RCC 7860 (cell line): ENCODE measurements around the gene ARHGEF19.
"Not testable (repeated sequence)": the region's sequence is repeated elsewhere in the genome, so short reads cannot be mapped to it uniquely, and the experiment has no call there.

Source experiments
- DNase-seq: peaks from one replicate; pipeline ENCODE4 v3.0.0-alpha.2; 2015; ENCODE audit warnings: low spot score
- FAIRE-seq: peaks from 2 replicates; lab custom pipeline; 2012; peaks lifted over from hg19 to GRCh38; lab: Jason Lieb, UNC

ARHGEF19 gene

GRCh38 chr1:16212251-16212961 lies at the start of gene ARHGEF19:
Gene ARHGEF19, minus strand, starts transcription at chr1:16212652. Its CDS starts 3,598 bp downstream, at chr1:16209054.
- DNase-seq = no peak
- FAIRE-seq = no peak

GRCh38 chr1:16262067-16262466 lies 49.6 kb upstream of the ARHGEF19 start:
- FAIRE-seq = no peak
- DNase-seq = no peak

GRCh38 chr1:16260814-16261213 lies 48.4 kb upstream of the ARHGEF19 start:
- DNase-seq (peak; percentile 39), FAIRE-seq (no peak)

DNA sequence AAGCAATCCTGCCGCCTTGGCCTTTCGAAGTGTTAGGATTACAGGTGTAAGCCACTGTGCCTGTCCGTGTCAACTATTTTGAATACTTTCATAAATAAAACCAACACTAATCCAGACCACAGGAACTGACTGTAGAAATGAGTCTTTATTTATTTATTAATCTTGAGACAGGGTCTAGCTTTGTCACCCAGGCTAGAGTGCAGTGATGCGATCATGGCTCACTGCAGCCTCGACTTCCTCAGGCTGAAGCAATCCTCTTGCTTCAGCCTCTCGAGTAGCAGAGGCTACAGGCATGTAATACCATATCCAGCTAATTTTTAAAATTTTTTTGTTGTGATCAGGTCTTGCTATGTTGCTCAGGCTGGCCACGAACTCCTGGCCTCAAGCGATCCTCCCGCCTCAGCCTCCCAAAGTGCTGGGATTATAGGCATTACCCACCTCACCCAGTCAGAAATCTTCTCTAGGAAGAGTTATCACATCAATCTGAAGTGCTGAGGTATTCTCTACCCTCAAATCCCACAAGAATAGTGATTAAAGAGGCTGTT lies 46.2 kb upstream of the ARHGEF19 start:
- DNase-seq (peak; percentile 21), FAIRE-seq (no peak)

- FAIRE-seq = no peak
- no peak for DNase-seq
Observed at GRCh38 chr1:16257968-16258367, 45.5 kb upstream of the ARHGEF19 start.

GRCh38 chr1:16257556-16257955 lies 45.1 kb upstream of the ARHGEF19 start:
- FAIRE-seq, DNase-seq: not testable (repeated sequence)

DNA sequence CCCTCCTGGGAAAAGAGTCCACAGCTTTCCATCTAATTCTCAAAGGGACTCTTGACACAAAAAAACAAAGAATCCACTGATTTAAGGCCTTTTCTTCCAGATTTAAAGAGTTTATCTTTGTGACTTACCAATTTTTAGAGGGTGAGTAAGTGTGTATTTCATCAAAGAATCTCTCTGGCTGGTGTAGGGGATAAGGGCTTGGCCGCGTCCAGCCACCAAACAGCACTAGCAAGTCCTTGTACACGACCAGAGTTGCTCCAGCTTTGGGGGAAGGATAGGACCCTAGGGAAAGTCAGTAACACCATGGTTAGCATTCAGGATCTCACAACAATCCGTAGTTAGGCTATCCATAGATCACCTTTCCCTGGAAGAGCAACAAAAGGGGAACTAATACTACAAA lies 44.0 kb upstream of the ARHGEF19 start:
- no peak for FAIRE-seq
- no peak for DNase-seq

- peak; percentile 66 for DNase-seq
- FAIRE-seq = peak; percentile 59
Observed at GRCh38 chr1:16254263-16254928, 41.9 kb upstream of the ARHGEF19 start.

GRCh38 chr1:16253332-16253922 lies 41.0 kb upstream of the ARHGEF19 start:
- DNase-seq = no peak
- FAIRE-seq = no peak

- DNase-seq (no peak), FAIRE-seq (no peak)
Observed at GRCh38 chr1:16252912-16253311, 40.5 kb upstream of the ARHGEF19 start.

- DNase-seq (no peak), FAIRE-seq (no peak)
Observed at GRCh38 chr1:16251381-16251780, 38.9 kb upstream of the ARHGEF19 start.

DNA sequence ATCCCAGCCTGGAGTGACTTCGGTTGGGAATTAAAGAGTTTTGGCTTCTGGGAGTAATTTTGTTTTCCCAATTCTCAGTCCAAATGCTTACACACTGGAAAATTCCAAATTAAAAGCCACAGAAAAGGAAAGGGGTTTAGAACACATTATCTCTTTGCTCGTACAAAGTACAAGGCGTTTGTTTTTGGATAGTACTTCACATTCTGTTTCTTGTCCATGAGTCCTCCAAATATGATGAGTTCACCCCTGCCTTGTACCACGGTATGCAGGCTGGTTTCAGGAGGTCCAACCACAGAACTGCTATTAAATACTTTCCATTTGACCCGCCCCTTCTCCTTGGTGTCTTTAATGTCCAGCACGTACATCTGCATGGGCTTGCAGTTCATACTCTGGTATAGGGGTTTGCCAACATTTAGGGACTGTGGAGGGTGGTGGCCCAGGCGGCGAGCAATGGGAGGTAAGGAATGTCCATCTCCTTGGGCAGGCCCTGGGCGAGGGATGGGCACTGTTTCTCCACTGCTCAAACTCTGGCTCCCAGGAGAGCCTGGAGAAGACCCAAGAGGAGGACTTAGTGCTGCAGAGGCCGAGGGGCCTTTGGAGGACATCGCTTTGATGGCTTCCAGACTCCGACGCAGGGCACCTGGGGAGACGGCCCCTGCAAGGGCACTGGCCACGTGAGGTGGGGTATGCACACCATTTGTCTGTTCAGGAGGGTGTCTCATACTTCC lies 38.2 kb upstream of the ARHGEF19 start:
- DNase-seq (no peak), FAIRE-seq (no peak)

DNA sequence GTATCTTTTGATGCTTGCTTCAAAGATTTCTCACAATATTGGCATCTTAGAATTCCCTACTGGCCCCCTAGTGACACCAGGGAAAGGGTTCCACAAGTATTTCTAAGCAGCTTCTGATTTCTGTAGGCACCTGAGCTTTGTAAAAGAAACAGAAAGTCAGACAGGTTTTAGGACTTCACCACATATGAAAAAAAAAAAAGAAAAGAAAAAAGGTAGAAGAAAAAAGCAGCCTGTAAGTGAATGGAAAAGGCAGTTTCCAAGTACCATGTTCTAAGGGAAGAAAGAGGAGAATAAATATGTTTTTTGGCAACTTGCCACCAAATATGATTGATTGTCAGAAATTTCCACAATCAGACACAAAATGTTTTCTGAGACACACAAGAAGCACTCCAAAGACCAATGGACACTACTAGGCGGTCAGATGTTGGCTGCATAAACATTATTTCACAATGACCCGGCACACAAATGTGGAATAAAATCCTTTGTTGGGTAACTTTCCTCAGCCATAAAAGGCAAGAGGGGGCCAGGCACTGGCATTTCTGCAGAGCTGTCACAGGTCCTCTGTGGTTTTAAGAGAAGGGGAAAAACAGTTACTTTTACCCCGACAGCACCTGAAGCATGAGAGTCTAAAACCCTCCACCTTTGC lies 37.3 kb upstream of the ARHGEF19 start:
- DNase-seq (no peak), FAIRE-seq (no peak)

GRCh38 chr1:16248603-16249516 lies 36.4 kb upstream of the ARHGEF19 start:
- no peak for FAIRE-seq
- peak; percentile 37 for DNase-seq

GRCh38 chr1:16248007-16248436 lies 35.6 kb upstream of the ARHGEF19 start:
- no peak for FAIRE-seq
- no peak for DNase-seq

GRCh38 chr1:16247441-16247840 lies 35.0 kb upstream of the ARHGEF19 start:
- FAIRE-seq (no peak), DNase-seq (no peak)

DNA sequence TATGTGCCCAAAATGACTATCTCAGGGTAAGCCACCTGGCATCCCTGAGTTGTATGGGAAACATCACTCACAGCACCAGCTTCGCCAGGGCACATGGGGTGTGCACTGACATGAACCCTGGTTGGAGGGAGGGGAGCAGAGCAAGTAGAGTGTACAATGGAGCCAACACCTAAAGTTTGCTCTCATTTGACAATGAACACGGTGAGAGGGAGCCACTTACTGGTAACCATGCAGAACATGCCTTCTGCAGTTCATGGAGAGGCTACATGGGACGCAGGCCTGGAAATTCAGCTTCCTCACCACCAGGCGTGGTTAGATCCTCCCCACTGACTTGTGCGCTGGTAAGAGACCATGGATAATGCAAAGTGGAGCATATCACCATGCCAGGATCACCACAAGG lies 34.5 kb upstream of the ARHGEF19 start:
- no peak for DNase-seq

GRCh38 chr1:16246239-16246638 lies 33.8 kb upstream of the ARHGEF19 start:
- not testable (repeated sequence) for DNase-seq, FAIRE-seq

More for the DNA sequence above, 34.5 kb upstream of the ARHGEF19 start:
- no peak for FAIRE-seq

DNA sequence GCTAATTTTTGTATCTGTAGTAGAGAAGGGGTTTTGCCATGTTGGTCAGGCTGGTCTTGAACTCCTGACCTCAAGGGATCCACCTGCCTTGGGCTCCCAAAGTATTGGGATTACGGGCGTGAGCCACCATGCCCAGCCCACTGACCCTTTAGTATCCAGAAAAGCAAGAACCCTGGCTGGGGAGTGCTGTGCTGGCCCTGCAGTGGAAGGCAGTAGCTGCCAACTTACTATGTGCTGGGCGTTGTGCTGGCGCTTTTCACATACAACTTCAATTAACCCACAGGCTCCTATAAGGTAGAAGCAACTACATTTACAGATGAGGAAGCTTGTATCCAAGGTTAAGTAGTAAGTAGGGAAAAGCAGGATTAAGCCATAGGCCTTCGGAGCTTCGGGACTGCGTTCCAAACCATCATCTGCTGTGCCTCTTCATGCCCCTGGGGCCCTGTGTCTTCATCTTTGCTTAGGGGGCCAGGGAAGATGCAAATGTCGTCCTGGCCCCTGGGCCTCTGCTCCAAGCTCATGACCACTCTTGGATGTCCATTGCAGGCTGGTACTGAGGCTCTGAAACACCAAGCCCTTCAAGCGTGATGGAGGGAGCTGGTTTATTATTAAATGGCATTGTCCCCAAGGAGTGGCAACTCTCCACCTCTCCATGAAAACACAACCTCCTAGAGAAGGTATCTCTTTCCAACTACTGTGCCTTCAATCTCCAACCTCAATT lies 33.2 kb upstream of the ARHGEF19 start:
- FAIRE-seq (no peak), DNase-seq (no peak)
